Putamen (tissue), 1 donor: Measurements from ENCODE around the gene GABRD.

Experiments used
- DNase-seq: peaks from one replicate; pipeline ENCODE4 v3.0.0-alpha.2; 2016; ENCODE audit warnings: low spot score

The GABRD gene

GRCh38 chr1:1985375-1986050 lies 33.6 kb upstream of the GABRD start:
- DNase-seq = no peak

GRCh38 chr1:1986451-1987141 lies 32.5 kb upstream of the GABRD start:
- no peak for DNase-seq

GRCh38 chr1:1987142-1987510 lies 32.0 kb upstream of the GABRD start:
- no peak for DNase-seq

- no peak for DNase-seq
Observed at GRCh38 chr1:1988061-1988945, 30.8 kb upstream of the GABRD start.

GRCh38 chr1:1989102-1989542 lies 30.0 kb upstream of the GABRD start:
- no peak for DNase-seq

GRCh38 chr1:1989789-1990188 lies 29.4 kb upstream of the GABRD start:
- no peak for DNase-seq

- DNase-seq = no peak
Observed at GRCh38 chr1:1990222-1990621, 28.9 kb upstream of the GABRD start.

GRCh38 chr1:1994536-1994935 lies 24.6 kb upstream of the GABRD start:
- no peak for DNase-seq

- no peak for DNase-seq
Observed at GRCh38 chr1:1996207-1996651, 22.9 kb upstream of the GABRD start.

GRCh38 chr1:1997576-1997975 lies 21.6 kb upstream of the GABRD start:
- no peak for DNase-seq

- no peak for DNase-seq
Observed at GRCh38 chr1:2000432-2000831, 18.7 kb upstream of the GABRD start.

- no peak for DNase-seq
Observed at GRCh38 chr1:2000850-2001249, 18.3 kb upstream of the GABRD start.

GRCh38 chr1:2001773-2002411 lies 17.3 kb upstream of the GABRD start:
- no peak for DNase-seq

- no peak for DNase-seq
Observed at GRCh38 chr1:2003541-2004131, 15.5 kb upstream of the GABRD start, which contains the start of gene CFAP74. CFAP74 (minus strand) TSS chr1:2003786; CDS start chr1:1990956, 12,830 bp downstream.

GRCh38 chr1:2004856-2005255 lies 14.3 kb upstream of the GABRD start:
- no peak for DNase-seq

GRCh38 chr1:2009101-2010053 lies 9.8 kb upstream of the GABRD start:
- DNase-seq = no peak

GRCh38 chr1:2014181-2014580 lies 5.0 kb upstream of the GABRD start:
- DNase-seq = no peak

- no peak for DNase-seq
Observed at GRCh38 chr1:2014741-2015735, 4.1 kb upstream of the GABRD start.

- no peak for DNase-seq
Observed at GRCh38 chr1:2016123-2016522, 3.0 kb upstream of the GABRD start.
